AG09309 (cell line): ENCODE results near the gene LYRM1.

Experiments
- DNase-seq: peaks from one replicate; pipeline ENCODE4 v3.0.0-alpha.2; 2010; ENCODE audit warnings: low read depth
- H3K4me3 ChIP-seq: 2 replicates; pipeline ENCODE4 v1.5.1; 2011; ENCODE audit warnings: mild to moderate bottlenecking, low read depth, low read length, moderate library complexity; ENCODE audit not compliant: control insufficient read depth
- CTCF ChIP-seq: IDR thresholded peaks from 2 replicates; pipeline ENCODE4 v1.5.1; 2011; ENCODE audit warnings: mild to moderate bottlenecking, low read depth, low read length, inconsistent platforms; ENCODE audit not compliant: insufficient read depth, control insufficient read depth; ENCODE audit errors: missing control alignments

LYRM1 gene

GRCh38 chr16:20916942-20917341 lies 16.4 kb downstream of the LYRM1 start:
- no peak for DNase-seq
- TF ChIP-seq CTCF = no peak
- H3K4me3 ChIP-seq = no peak overlapping the region

DNA sequence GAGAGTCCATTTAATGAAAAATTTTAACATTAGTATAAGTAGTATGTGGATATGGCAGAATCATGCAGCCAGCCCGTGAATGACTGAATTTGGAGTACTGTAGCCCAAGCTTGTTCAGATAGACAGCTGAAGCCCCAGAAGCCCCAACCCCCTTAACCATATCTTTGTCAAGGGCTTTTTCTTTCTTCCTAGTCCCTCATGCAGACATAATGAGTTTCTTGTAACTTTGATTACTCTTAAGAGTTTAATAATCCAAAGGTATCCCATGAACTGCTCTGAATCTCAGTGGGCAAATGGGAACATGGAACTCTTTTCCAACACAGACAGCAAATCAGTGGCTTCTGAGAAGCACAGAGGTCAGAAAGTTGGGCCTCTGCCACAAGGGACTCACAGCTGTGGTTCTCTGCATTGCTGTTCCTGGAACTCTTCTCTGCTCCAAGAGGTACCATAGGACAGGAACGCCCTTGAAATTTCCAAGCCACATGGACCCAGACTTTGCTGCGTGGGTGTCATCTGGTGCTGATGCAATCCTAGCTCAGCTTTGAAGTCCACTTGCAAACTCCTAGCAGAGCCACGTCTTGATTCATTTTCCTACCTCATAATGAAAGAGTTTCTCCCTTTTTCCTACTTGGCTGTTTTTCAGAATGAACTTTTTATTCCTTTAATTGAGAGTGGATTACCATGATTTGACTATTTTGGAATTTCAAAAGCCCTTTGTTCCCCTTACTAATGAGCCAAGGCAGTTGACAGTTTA lies 18.1 kb downstream of the LYRM1 start:
- no peak for DNase-seq
- TF ChIP-seq CTCF = no peak

GRCh38 chr16:20920091-20920490 lies 19.5 kb downstream of the LYRM1 start:
- no peak for DNase-seq
- H3K4me3 ChIP-seq = no peak overlapping the region
- no peak for TF ChIP-seq CTCF

More for the DNA sequence above, 18.1 kb downstream of the LYRM1 start:
- H3K4me3 ChIP-seq = no peak overlapping the region

DNA sequence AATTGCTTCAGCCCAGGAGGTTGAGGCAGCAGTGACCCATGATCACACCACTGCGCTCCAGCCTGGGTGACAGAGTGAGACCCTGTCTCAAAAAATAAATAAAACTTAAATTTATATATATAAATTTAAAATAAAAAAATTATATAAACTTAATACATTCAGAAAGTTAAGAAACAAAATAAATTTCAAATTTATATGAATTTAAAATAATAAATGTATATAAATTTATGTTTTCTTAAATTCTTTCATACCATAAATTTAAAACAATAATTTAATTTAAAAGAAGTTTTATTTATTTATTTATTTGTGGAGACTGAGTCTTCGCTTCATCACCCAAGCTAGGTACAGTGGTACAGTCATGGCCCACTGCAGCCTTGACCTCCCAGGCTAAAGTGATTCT lies 20.2 kb downstream of the LYRM1 start:
- no peak overlapping the region for H3K4me3 ChIP-seq
- no peak for DNase-seq
- TF ChIP-seq CTCF = no peak

DNA sequence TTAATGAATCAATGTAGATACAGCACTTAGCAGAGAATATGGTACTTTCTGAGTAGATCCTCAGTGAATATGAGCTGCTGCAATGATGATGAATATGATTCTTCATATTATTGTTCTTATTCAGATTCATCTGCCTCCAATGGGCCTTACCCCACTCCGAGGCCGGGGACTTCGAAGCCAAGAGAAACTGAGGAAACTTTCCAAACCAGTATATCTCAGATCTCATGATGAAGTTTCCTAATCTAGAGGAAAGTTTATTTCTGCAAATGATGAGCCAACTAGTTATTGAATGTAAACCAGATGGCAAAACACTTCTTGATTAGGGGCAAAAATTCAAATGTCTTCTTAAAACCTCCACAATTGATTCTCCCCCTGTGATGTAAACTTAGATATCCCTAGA lies 23.3 kb downstream of the LYRM1 start:
- no peak for TF ChIP-seq CTCF
- DNase-seq = no peak
- H3K4me3 ChIP-seq = no peak overlapping the region

DNA sequence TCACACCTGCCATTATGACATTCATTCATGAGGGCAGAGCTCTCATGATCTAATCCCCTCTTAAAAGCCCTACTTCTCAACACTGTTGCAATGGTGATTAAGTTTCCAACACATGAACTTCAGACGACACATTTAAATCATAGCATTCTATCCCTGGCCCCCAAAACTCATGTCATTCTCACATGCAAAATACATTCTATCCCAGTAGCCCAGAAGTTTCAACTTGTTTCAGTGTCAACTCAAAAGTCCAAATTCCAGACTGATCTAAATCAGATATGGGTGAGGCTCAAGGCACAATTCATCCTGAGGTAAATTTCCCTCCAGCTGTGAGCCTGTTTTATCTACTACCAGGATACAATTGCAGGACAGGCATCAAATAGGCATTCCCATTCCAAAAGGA lies 25.2 kb downstream of the LYRM1 start:
- no peak overlapping the region for H3K4me3 ChIP-seq
- no peak for TF ChIP-seq CTCF
- DNase-seq = no peak
